HCT116 (cell line): ENCODE results near the gene SEMA4F. TPM values are rescaled to one million over a fixed set of nuclear protein-coding genes. Genes with fewer than 3 reads are reported as not detected.

Experiments
- ATAC-seq: fragments of 200-7000 bp; cut with Tn5 transposase; 2 replicates; pipeline ENCODE4 v1.9.1; 2020; ENCODE audit warnings: mild to moderate bottlenecking, moderate library complexity
- BruUV-seq: library from RNA; stranded (reverse); fragments of 400-500 nt; replicated peaks from 2 replicates; lab custom pipeline; 2021; lab: Mats Ljungman, UMichigan
- CTCF ChIA-PET: fragments of 300-600 bp; sonication (Branson Sonifier 250); formaldehyde crosslinking; loops from one replicate; lab custom pipeline; 2021; ENCODE audit warnings: antibody characterized with exemption; lab: Charles Lee
- POLR2A ChIA-PET: fragments of 300-600, 350-600 bp; sonication (Branson Sonifier 250); formaldehyde crosslinking; loops from one replicate; lab custom pipeline; 2021; ENCODE audit warnings: antibody characterized with exemption; lab: Charles Lee
- RAD21 ChIA-PET, 2 experiments: fragments of 300-600 bp; sonication (Branson Sonifier 250); formaldehyde crosslinking; loops; one replicate each; lab custom pipeline; 2023; ENCODE audit warnings: low total read pairs in 2 of 2; ENCODE audit not compliant: uncharacterized antibody in 2 of 2, unreplicated experiment in 2 of 2, low non-redundant PET in 1 of 2; lab: Charles Lee
- DNase-seq: peaks from one replicate; pipeline ENCODE4 v3.0.0-alpha.2; 2010; ENCODE audit warnings: low read depth, low spot score
- H2AFZ ChIP-seq: fragments of 200-600 bp; shearing (Covaris generic), sonication (generic); 2 replicates; pipeline ENCODE4 v1.6.1; 2017; ENCODE audit warnings: low read depth, mixed run types, mixed read lengths, antibody characterized with exemption, low read length; ENCODE audit not compliant: poor library complexity, severe bottlenecking
- H3K27ac ChIP-seq: 2 replicates; pipeline ENCODE4 v1.5.1; 2012; ENCODE audit warnings: low read depth, low read length
- H3K27me3 ChIP-seq: fragments of 200-600 bp; sonication (generic); 2 replicates; pipeline ENCODE4 v1.6.1; 2016; ENCODE audit warnings: mixed run types, low read length, mixed read lengths; ENCODE audit not compliant: insufficient read depth
- H3K36me3 ChIP-seq, 2 experiments: fragments of 200-500 bp in 1 of 2; fragments of 200-600 bp in 1 of 2; sonication (Bioruptor generic) in 1 of 2; sonication (generic) in 1 of 2; 2 replicates each; pipeline versions ENCODE4 v1.5.1 to v1.6.1; 2014 to 2016; ENCODE audit warnings: low read length in 2 of 2, inconsistent platforms in 1 of 2, mixed read lengths in 1 of 2, mixed run types in 1 of 2; ENCODE audit not compliant: insufficient read depth in 2 of 2, control insufficient read depth in 1 of 2
- H3K4me1 ChIP-seq, 2 experiments: fragments of 200-600 bp in 1 of 2; sonication (generic) in 1 of 2; 2 replicates each; pipeline versions ENCODE4 v1.5.1 to v1.6.1; 2012 to 2017; ENCODE audit warnings: low read length in 2 of 2, inconsistent platforms in 1 of 2, mild to moderate bottlenecking in 1 of 2, mixed read lengths in 1 of 2, mixed run types in 1 of 2, moderate library complexity in 1 of 2; ENCODE audit not compliant: insufficient read depth in 2 of 2, control insufficient read depth in 1 of 2
- H3K4me2 ChIP-seq: fragments of 200-600 bp; sonication (generic); 2 replicates; pipeline ENCODE4 v1.6.1; 2017; ENCODE audit warnings: mixed run types, low read length, mixed read lengths
- H3K4me3 ChIP-seq, 2 experiments: fragments of 200-600 bp in 1 of 2; sonication (generic) in 1 of 2; replicated peaks in 1 of 2; 2 replicates each; pipeline ENCODE4 v1.5.1; 2011 to 2016; ENCODE audit warnings: low read length in 2 of 2, control low read depth in 1 of 2, low read depth in 1 of 2, mild to moderate bottlenecking in 1 of 2, mixed read lengths in 1 of 2, mixed run types in 1 of 2
- H3K79me2 ChIP-seq: fragments of 200-600 bp; sonication (generic); 2 replicates; pipeline ENCODE4 v1.6.1; 2017; ENCODE audit warnings: mild to moderate bottlenecking, mixed run types, low read length, moderate library complexity, mixed read lengths; ENCODE audit not compliant: insufficient read depth
- H3K9ac ChIP-seq: fragments of 200-600 bp; sonication (generic); 2 replicates; pipeline ENCODE4 v1.6.1; 2016; ENCODE audit warnings: low read length, mixed read lengths
- H3K9me2 ChIP-seq: fragments of 200-600 bp; sonication (generic), shearing (Covaris generic); 2 replicates; pipeline ENCODE4 v1.6.1; 2017; ENCODE audit warnings: mixed run types, mild to moderate bottlenecking, moderate library complexity; ENCODE audit not compliant: insufficient read depth
- H3K9me3 ChIP-seq, 2 experiments: fragments of 200-500 bp in 1 of 2; fragments of 200-600 bp in 1 of 2; sonication (Bioruptor generic) in 1 of 2; sonication (generic) in 1 of 2; 2 replicates each; pipeline ENCODE4 v1.6.1; 2014 to 2017; ENCODE audit warnings: low read length in 2 of 2, mixed read lengths in 2 of 2, inconsistent platforms in 1 of 2, low read depth in 1 of 2, mild to moderate bottlenecking in 1 of 2, mixed run types in 1 of 2, moderate library complexity in 1 of 2; ENCODE audit not compliant: control insufficient read depth in 1 of 2, insufficient read depth in 1 of 2
- H4K20me1 ChIP-seq: fragments of 200-600 bp; sonication (generic), shearing (Covaris generic); 2 replicates; pipeline ENCODE4 v1.6.1; 2017; ENCODE audit warnings: mixed run types, mild to moderate bottlenecking, moderate library complexity; ENCODE audit not compliant: insufficient read depth
- ATF3 ChIP-seq: IDR thresholded peaks from 2 replicates; pipeline ENCODE4 v1.6.1; 2012
- CBX3 ChIP-seq: IDR thresholded peaks from 2 replicates; pipeline ENCODE4 v1.6.1; 2012; ENCODE audit warnings: low read depth
- CEBPB ChIP-seq: IDR thresholded peaks from 2 replicates; pipeline ENCODE4 v1.6.1; 2012; ENCODE audit warnings: low read depth
- CTCF ChIP-seq, 3 experiments: fragments of 200-600 bp in 1 of 3; sonication (generic) in 1 of 3; IDR thresholded peaks in 2 of 3; conservative IDR thresholded peaks in 1 of 3; 2 replicates each; pipeline ENCODE4 v1.5.1; 2012 to 2017; ENCODE audit warnings: low read depth in 2 of 3, low read length in 2 of 3, antibody characterized with exemption in 1 of 3, borderline replicate concordance in 1 of 3, control low read depth in 1 of 3, mild to moderate bottlenecking in 1 of 3, mixed read lengths in 1 of 3, mixed run types in 1 of 3, moderate library complexity in 1 of 3; ENCODE audit not compliant: insufficient read depth in 1 of 3
- EGR1 ChIP-seq: IDR thresholded peaks from 2 replicates; pipeline ENCODE4 v1.6.1; 2012; ENCODE audit warnings: low read depth
- JUND ChIP-seq: IDR thresholded peaks from 2 replicates; pipeline ENCODE4 v1.6.1; 2012
- MAX ChIP-seq: IDR thresholded peaks from 2 replicates; pipeline ENCODE4 v1.6.1; 2012
- RAD21 ChIP-seq: IDR thresholded peaks from 2 replicates; pipeline ENCODE4 v1.6.1; 2012; ENCODE audit warnings: low read depth, mild to moderate bottlenecking
- REST ChIP-seq: IDR thresholded peaks from 2 replicates; pipeline ENCODE4 v1.6.1; 2012; ENCODE audit warnings: low read depth
- SIN3A ChIP-seq: IDR thresholded peaks from 2 replicates; pipeline ENCODE4 v1.6.1; 2012; ENCODE audit warnings: low read depth
- SRF ChIP-seq: IDR thresholded peaks from 2 replicates; pipeline ENCODE4 v1.6.1; 2012; ENCODE audit warnings: low read depth
- YY1 ChIP-seq: IDR thresholded peaks from 2 replicates; pipeline ENCODE4 v1.6.1; 2011; ENCODE audit warnings: low read length, low read depth, moderate library complexity, mild to moderate bottlenecking; ENCODE audit not compliant: insufficient replicate concordance; ENCODE audit errors: extremely low read depth
- ZFX ChIP-seq: fragments of 450-650 bp; IDR thresholded peaks from 2 replicates; pipeline ENCODE4 v1.6.1; 2017
- intact Hi-C: fragments of 100-400 bp; cut with micrococcal nuclease; formaldehyde crosslinking; loops from 2 replicates; pipeline ENCODE4 v1.10.0; 2022
- total RNA-seq: library from RNA; stranded (reverse); gene quantifications from one replicate; pipeline ENCODE4 v1.2.1, GENCODE V29; 2021; ENCODE audit not compliant: unreplicated experiment

Gene SEMA4F
- total RNA-seq, 1 experiment from 2014 or later = 12.3 TPM

GRCh38 chr2:74682501-74682900 is 28.5 kb downstream of the SEMA4F start:
- ATAC-seq (no peak), DNase-seq (no peak)
- Histone ChIP-seq H3K27ac (no peak overlapping the region), H3K27me3 (no peaks in the 10 kb centered on the region), H3K4me2 (no peak overlapping the region), H3K9me3 (no peaks in the 10 kb centered on the region), H3K36me3 (peaks cover 0 to under 1% of the 10 kb centered on the region in 2 experiments; a peak in 1 of 4 replicates), H3K4me3 (no peak overlapping the region), H3K9ac (no peak overlapping the region), H3K9me2 (no peaks in the 10 kb centered on the region), H3K79me2 (no peaks in the 10 kb centered on the region), H3K4me1 (no peaks in the 10 kb centered on the region), H2AFZ (no peak overlapping the region), H4K20me1 (no peaks in the 10 kb centered on the region)
- TF ChIP-seq EGR1 (no peak), JUND (no peak), SRF (no peak), CEBPB (no peak)
- ChIA-PET POLR2A (no interaction called here), RAD21 (no interaction called here), CTCF (no interaction called here)
- no TSS peak for BruUV-seq
- intact Hi-C loops = no loop called here

- no peak for DNase-seq
- H4K20me1 ChIP-seq = no peaks in the 10 kb centered on the region
- no peak overlapping the region for H2AFZ ChIP-seq
- no peak overlapping the region for H3K9ac ChIP-seq
- no peak for TF ChIP-seq REST
- no peak for TF ChIP-seq RAD21
- TF ChIP-seq EGR1 = no peak
- no peak for TF ChIP-seq CBX3
- TF ChIP-seq JUND = no peak
- TF ChIP-seq ZFX = no peak
- no peak for TF ChIP-seq SRF
- no peak for TF ChIP-seq YY1
- no peak for TF ChIP-seq ATF3
- TF ChIP-seq CTCF (IDR thresholded peaks at IDR 0.05 in 2 of 3, conservative IDR thresholded peaks at IDR 0.05 in 1 of 3; ENCODE audit: borderline replicate concordance in 1 of 3, insufficient read depth in 1 of 3, low read depth in 2 of 3, low read length in 2 of 3) = no peak
- TF ChIP-seq SIN3A = no peak
- no peak for TF ChIP-seq MAX
- H3K9me2 ChIP-seq = no peaks in the 10 kb centered on the region
- BruUV-seq = no TSS peak
- ChIA-PET POLR2A (no interaction called here), CTCF (interaction anchor here (1.1 kb wide), 1 partner anchor 10 kb away, joined by 3 read pairs; no protein-coding TSS in a partner anchor), RAD21 (no interaction called here)
- H3K27ac ChIP-seq = no peak overlapping the region
- no peak overlapping the region for H3K4me3 ChIP-seq
- no peaks in the 10 kb centered on the region for H3K9me3 ChIP-seq
- no peaks in the 10 kb centered on the region for H3K27me3 ChIP-seq
- H3K36me3 ChIP-seq = no peaks in the 10 kb centered on the region
- H3K4me1 ChIP-seq = no peaks in the 10 kb centered on the region
- no peak for ATAC-seq
- H3K4me2 ChIP-seq = no peak overlapping the region
- no peaks in the 10 kb centered on the region for H3K79me2 ChIP-seq
- intact Hi-C loops = no loop called here
Observed at GRCh38 chr2:74685408-74685807, 31.4 kb downstream of the SEMA4F start.
